ENCODE data around the gene IQGAP2.

Gene IQGAP2

GRCh38 chr5:76576450-76576849, 173.4 kb downstream of the IQGAP2 start:
- Histone ChIP-seq H3F3A (ENCODE audit: control insufficient read depth, insufficient read depth) (0 out of 2 replicates have a peak, but pooled peaks cover 2% of the 10 kb centered on the region), H3K4me2 (ENCODE audit: low read length) (no peak overlapping the region), H3K36me3 (ENCODE audit: control insufficient read depth, low read length) (peaks cover 4% of the 10 kb centered on the region), H3K9me3 (ENCODE audit: control insufficient read depth, insufficient read depth, low read length) (no peaks in the 10 kb centered on the region), H3K27ac (ENCODE audit: low read depth, low read length) (no peak overlapping the region), H3K9me2 (replicated peaks; ENCODE audit: control insufficient read depth, low read length) (no peaks in the 10 kb centered on the region), H3K27me3 (ENCODE audit: control insufficient read depth, low read length) (no peaks in the 10 kb centered on the region), H3K4me1 (ENCODE audit: control insufficient read depth, low read length) (peaks cover 16% of the 10 kb centered on the region), H3K4me3 (ENCODE audit: low read length) (no peak overlapping the region), H4K20me1 (ENCODE audit: control insufficient read depth, insufficient read depth, low read depth, low read length) (no peaks in the 10 kb centered on the region), H3K79me2 (ENCODE audit: control insufficient read depth, low read length) (peaks cover 2% of the 10 kb centered on the region; the same call in 1 of the 2 replicates)
- no peak for TF ChIP-seq EZH2phosphoT487 (IDR thresholded peaks at IDR 0.05; ENCODE audit: borderline replicate concordance, low read length)
- no peak for TF ChIP-seq CTCF (IDR thresholded peaks at IDR 0.05; ENCODE audit: low read depth, low read length, poor library complexity, severe bottlenecking)

GRCh38 chr5:76576996-76577395, 173.9 kb downstream of the IQGAP2 start:
- H3K9me3 ChIP-seq (ENCODE audit: control insufficient read depth, insufficient read depth, low read length), result no peaks in the 10 kb centered on the region
- H3K9me2 ChIP-seq (replicated peaks; ENCODE audit: control insufficient read depth, low read length), result no peaks in the 10 kb centered on the region
- no peak overlapping the region for H3K27ac ChIP-seq (ENCODE audit: low read depth, low read length)
- H3K79me2 ChIP-seq (ENCODE audit: control insufficient read depth, low read length), result no peaks in the 10 kb centered on the region
- H3F3A ChIP-seq (ENCODE audit: control insufficient read depth, insufficient read depth), result 0 out of 2 replicates have a peak, but pooled peaks cover 2% of the 10 kb centered on the region
- peaks cover under 1% of the 10 kb centered on the region for H3K36me3 ChIP-seq (ENCODE audit: control insufficient read depth, low read length)
- no peak overlapping the region for H3K4me2 ChIP-seq (ENCODE audit: low read length)
- no peak overlapping the region for H3K4me3 ChIP-seq (ENCODE audit: low read length)
- H3K4me1 ChIP-seq (ENCODE audit: control insufficient read depth, low read length), result peaks cover 16% of the 10 kb centered on the region
- TF ChIP-seq CTCF (IDR thresholded peaks at IDR 0.05; ENCODE audit: low read depth, low read length, poor library complexity, severe bottlenecking) (no peak), EZH2phosphoT487 (IDR thresholded peaks at IDR 0.05; ENCODE audit: borderline replicate concordance, low read length) (no peak)
- H4K20me1 ChIP-seq (ENCODE audit: control insufficient read depth, insufficient read depth, low read depth, low read length), result no peaks in the 10 kb centered on the region
- H3K27me3 ChIP-seq (ENCODE audit: control insufficient read depth, low read length), result no peaks in the 10 kb centered on the region

GRCh38 chr5:76579166-76579937, 176.3 kb downstream of the IQGAP2 start:
- no peak overlapping the region for H3K4me3 ChIP-seq (ENCODE audit: low read length)
- no peak for TF ChIP-seq CTCF (IDR thresholded peaks at IDR 0.05; ENCODE audit: low read depth, low read length, poor library complexity, severe bottlenecking)
- no peak for TF ChIP-seq EZH2phosphoT487 (IDR thresholded peaks at IDR 0.05; ENCODE audit: borderline replicate concordance, low read length)
- no peaks in the 10 kb centered on the region for H3K79me2 ChIP-seq (ENCODE audit: control insufficient read depth, low read length)
- no peaks in the 10 kb centered on the region for H4K20me1 ChIP-seq (ENCODE audit: control insufficient read depth, insufficient read depth, low read depth, low read length)
- H3K27ac ChIP-seq (ENCODE audit: low read depth, low read length), result no peak overlapping the region
- H3K27me3 ChIP-seq (ENCODE audit: control insufficient read depth, low read length), result no peaks in the 10 kb centered on the region
- peaks cover 6% of the 10 kb centered on the region; the same call in 1 of the 2 replicates for H3F3A ChIP-seq (ENCODE audit: control insufficient read depth, insufficient read depth)
- no peaks in the 10 kb centered on the region for H3K9me3 ChIP-seq (ENCODE audit: control insufficient read depth, insufficient read depth, low read length)
- H3K9me2 ChIP-seq (replicated peaks; ENCODE audit: control insufficient read depth, low read length), result no peaks in the 10 kb centered on the region
- H3K4me2 ChIP-seq (ENCODE audit: low read length), result no peak overlapping the region
- H3K4me1 ChIP-seq (ENCODE audit: control insufficient read depth, low read length), result peaks cover 22% of the 10 kb centered on the region
- no peaks in the 10 kb centered on the region; the same call in 1 of the 2 replicates for H3K36me3 ChIP-seq (ENCODE audit: control insufficient read depth, low read length)

All from DOHH2 (cell line).